Stimulated activated CD4-positive, alpha-beta T cell treated with anti-CD3 and anti-CD28 coated beads, Interleukin-4, amount 100 ng/mL, for 24 hours (primary cell): Measurements from ENCODE around the gene CRYGN.
A peak's percentile ranks its signal among the peaks of the same experiment; 100 is the strongest.

ENCODE experiments used
- DNase-seq: peaks from one replicate; pipeline ENCODE4 v3.0.0-alpha.2; 2020

CRYGN gene

GRCh38 chr7:151389096-151389767, 50.7 kb downstream of the CRYGN start:
- no peak for DNase-seq

DNA sequence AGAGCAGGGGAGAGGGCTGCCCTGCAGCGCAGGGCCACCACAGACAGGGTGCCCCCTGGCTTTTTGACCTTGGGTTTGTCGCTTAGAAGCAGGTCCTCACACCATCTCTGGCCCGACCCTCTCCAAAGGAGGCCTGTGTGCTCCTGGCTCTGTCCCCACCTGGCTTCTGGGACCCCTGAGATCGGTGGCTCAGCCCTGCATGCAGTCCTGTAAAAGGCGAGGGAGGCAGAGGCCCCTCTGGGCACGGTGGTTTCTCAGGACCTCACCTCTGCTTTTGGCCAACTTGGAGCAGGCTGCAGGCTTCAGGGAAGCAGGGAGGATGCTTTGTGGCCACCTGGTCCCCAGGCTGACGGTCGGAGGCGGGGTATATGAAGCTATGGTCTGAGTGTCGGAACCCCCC, 51.5 kb downstream of the CRYGN start:
- DNase-seq = no peak

GRCh38 chr7:151388007-151388297, 52.0 kb downstream of the CRYGN start:
- DNase-seq = no peak

GRCh38 chr7:151387161-151388006, 52.6 kb downstream of the CRYGN start:
- no peak for DNase-seq

- no peak for DNase-seq
These were observed 53.4 kb downstream of the CRYGN start for GRCh38 chr7:151386301-151387160.

GRCh38 chr7:151385626-151386300, 54.2 kb downstream of the CRYGN start:
- no peak for DNase-seq

DNA sequence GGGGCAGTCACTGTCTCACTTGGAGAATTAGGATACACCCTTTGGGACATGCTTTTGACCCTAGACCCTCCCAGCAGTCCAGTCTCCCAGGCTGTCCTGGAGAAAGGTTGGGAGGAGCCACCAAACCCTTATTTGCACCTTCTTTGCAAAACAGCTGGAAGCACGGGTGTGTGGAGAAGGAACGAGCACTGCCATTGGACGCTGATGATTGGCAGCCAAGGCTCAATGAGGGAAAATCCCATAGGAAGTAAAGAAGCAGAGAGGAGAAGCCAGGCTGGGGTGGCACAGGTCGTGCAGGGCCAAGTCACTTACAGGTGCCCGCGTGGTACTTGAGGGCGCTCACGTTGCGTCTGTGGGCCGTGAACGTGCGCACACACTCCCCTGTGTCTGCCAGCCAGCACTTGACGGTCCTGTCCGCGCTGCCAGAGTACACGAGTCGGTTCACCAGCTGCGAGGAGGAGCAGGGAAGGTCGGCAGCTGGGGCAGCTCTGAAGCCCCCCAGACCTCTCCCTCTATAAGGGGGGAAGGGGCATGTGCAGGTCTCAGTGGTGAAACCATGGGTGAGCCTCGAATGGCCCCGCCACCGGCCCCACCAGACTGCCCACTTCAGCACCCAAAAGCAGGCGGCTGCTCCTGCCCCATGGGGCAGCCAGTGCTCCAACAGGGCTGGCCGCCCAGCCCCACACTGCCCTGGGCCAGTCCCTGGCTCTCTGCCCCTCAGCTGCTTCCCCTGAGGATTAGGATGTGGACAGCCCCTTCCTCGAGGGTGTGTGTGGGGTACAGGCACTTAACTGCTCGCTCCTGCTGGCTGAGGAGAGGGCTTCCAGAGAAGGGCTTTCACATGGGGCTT, 54.9 kb downstream of the CRYGN start:
- DNase-seq = no peak

- no peak for DNase-seq
These were observed 55.6 kb downstream of the CRYGN start for GRCh38 chr7:151384352-151384697.

- no peak for DNase-seq
These were observed 56.1 kb downstream of the CRYGN start for GRCh38 chr7:151383638-151384351.

GRCh38 chr7:151382079-151382885, 57.7 kb downstream of the CRYGN start:
- DNase-seq = peak; percentile 18

GRCh38 chr7:151381348-151382078, 58.4 kb downstream of the CRYGN start:
- DNase-seq = peak; percentile 29

DNA sequence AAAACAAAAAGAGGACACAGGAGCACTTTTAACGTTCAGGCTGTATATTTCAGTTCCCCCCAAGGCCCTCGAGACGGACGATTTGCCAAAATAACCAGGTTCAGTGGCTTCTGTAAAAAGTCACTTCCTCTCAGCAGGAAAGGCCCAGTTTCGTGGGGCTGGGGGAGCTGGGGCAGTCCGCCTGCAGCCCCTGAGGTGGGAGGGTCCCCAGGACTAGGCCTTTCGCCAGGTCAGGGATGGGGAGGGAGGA, 58.9 kb downstream of the CRYGN start:
- no peak for DNase-seq

- DNase-seq = no peak
These were observed 59.5 kb downstream of the CRYGN start for GRCh38 chr7:151380199-151381097.

- no peak for DNase-seq
These were observed 60.3 kb downstream of the CRYGN start for GRCh38 chr7:151379534-151380198.

- no peak for DNase-seq
These were observed 60.8 kb downstream of the CRYGN start for GRCh38 chr7:151379193-151379520.
